Measurements from ENCODE around the gene CLGN.

- TF ChIP-seq CTCF (IDR thresholded peaks at IDR 0.05 in 8 of 11, conservative IDR thresholded peaks at IDR 0.05 in 3 of 11) (no peak), POLR2AphosphoS5 (IDR thresholded peaks at IDR 0.05) (no peak)
These were observed 21.4 kb upstream of the CLGN start for GRCh38 chr4:140448830-140449229.
